GM23338 (cell line): ENCODE data around the gene DCLK2. TPM values are rescaled to one million over a fixed set of nuclear protein-coding genes. Genes with fewer than 3 reads are reported as not detected.

Experiments used
- ATAC-seq: fragments of 200-7000 bp; cut with Tn5 transposase; 3 replicates; pipeline ENCODE4 v1.9.1; 2020
- DNase-seq: peaks from one replicate; pipeline ENCODE4 v3.0.0-alpha.2; 2015; ENCODE audit warnings: low spot score
- H2AFZ ChIP-seq: fragments of 200-600 bp; sonication (generic); 2 replicates; pipeline ENCODE4 v1.8.0; 2016; ENCODE audit warnings: antibody characterized with exemption, mild to moderate bottlenecking, moderate library complexity
- H3F3A ChIP-seq: fragments of 200-600 bp; sonication (generic); replicated peaks from 2 replicates; pipeline ENCODE4 v1.8.0; 2017; ENCODE audit warnings: antibody characterized with exemption, mixed run types, low read depth
- H3K27ac ChIP-seq: fragments of 200-600 bp; sonication (generic); 2 replicates; pipeline ENCODE4 v1.6.1; 2016; ENCODE audit warnings: low read depth
- H3K27me3 ChIP-seq: fragments of 200-600 bp; sonication (generic); 2 replicates; pipeline ENCODE4 v1.8.0; 2016; ENCODE audit warnings: mild to moderate bottlenecking, mixed run types, moderate library complexity; ENCODE audit not compliant: insufficient read depth
- H3K36me3 ChIP-seq: fragments of 200-600 bp; sonication (generic); 2 replicates; pipeline ENCODE4 v1.8.0; 2016; ENCODE audit warnings: mild to moderate bottlenecking; ENCODE audit not compliant: insufficient read depth
- H3K4me1 ChIP-seq: fragments of 200-600 bp; sonication (generic); 2 replicates; pipeline ENCODE4 v1.8.0; 2016; ENCODE audit warnings: mild to moderate bottlenecking, moderate library complexity; ENCODE audit not compliant: insufficient read depth
- H3K4me2 ChIP-seq: fragments of 200-600 bp; sonication (generic); 2 replicates; pipeline ENCODE4 v1.7.1; 2017; ENCODE audit warnings: mixed run types
- H3K4me3 ChIP-seq: fragments of 200-600 bp; sonication (generic); 2 replicates; pipeline ENCODE4 v1.6.1; 2016; ENCODE audit warnings: mixed run types
- H3K79me2 ChIP-seq: fragments of 200-600 bp; sonication (generic); replicated peaks from 2 replicates; pipeline ENCODE4 v1.8.0; 2017; ENCODE audit warnings: mild to moderate bottlenecking; ENCODE audit not compliant: insufficient read depth
- H3K9me2 ChIP-seq: fragments of 200-600 bp; sonication (generic); 2 replicates; pipeline ENCODE4 v1.8.0; 2017; ENCODE audit not compliant: insufficient read depth
- H4K20me1 ChIP-seq: fragments of 200-600 bp; sonication (generic); replicated peaks from 2 replicates; pipeline ENCODE4 v1.8.0; 2017; ENCODE audit warnings: mild to moderate bottlenecking; ENCODE audit not compliant: insufficient read depth
- H3K27ac Mint-ChIP-seq: 2 replicates; pipeline ENCODE4 v1.8.0; 2020; ENCODE audit warnings: inconsistent platforms, mild to moderate bottlenecking, moderate library complexity, mixed read lengths
- H3K27me3 Mint-ChIP-seq: 3 replicates; pipeline ENCODE4 v1.8.0; 2022; ENCODE audit warnings: low read depth, mild to moderate bottlenecking, moderate library complexity, mixed read lengths, inconsistent platforms; ENCODE audit not compliant: insufficient read depth, poor library complexity
- H3K36me3 Mint-ChIP-seq: 3 replicates; pipeline ENCODE4 v1.8.0; 2021; ENCODE audit warnings: low read depth, mild to moderate bottlenecking, inconsistent platforms, moderate library complexity, mixed read lengths
- H3K4me1 Mint-ChIP-seq: 3 replicates; pipeline ENCODE4 v1.8.0; 2020; ENCODE audit warnings: mild to moderate bottlenecking, inconsistent platforms, mixed read lengths
- H3K4me3 Mint-ChIP-seq: 3 replicates; pipeline ENCODE4 v1.8.0; 2021; ENCODE audit warnings: moderate library complexity, mild to moderate bottlenecking, inconsistent platforms, mixed read lengths
- H3K9me3 Mint-ChIP-seq: 3 replicates; pipeline ENCODE4 v1.8.0; 2020; ENCODE audit warnings: moderate library complexity, mild to moderate bottlenecking, inconsistent platforms, mixed read lengths
- CREB1 ChIP-seq: fragments of 250-450 bp; sonication (Bioruptor Pico); IDR thresholded peaks from 2 replicates; pipeline ENCODE4 v1.5.0; 2020; ENCODE audit warnings: low read depth, mild to moderate bottlenecking, moderate library complexity
- EZH2 ChIP-seq: fragments of 200-600 bp; sonication (generic); IDR thresholded peaks from one replicate; pipeline ENCODE4 v1.8.0; 2017; ENCODE audit warnings: antibody characterized with exemption, mild to moderate bottlenecking, low read depth; ENCODE audit not compliant: unreplicated experiment
- NANOG ChIP-seq: IDR thresholded peaks from 2 replicates; pipeline ENCODE4 v1.6.1; 2016; ENCODE audit warnings: antibody characterized with exemption, borderline replicate concordance
- STAT1 ChIP-seq: IDR thresholded peaks from one replicate; pipeline ENCODE4 v1.6.1; 2016; ENCODE audit warnings: antibody characterized with exemption; ENCODE audit not compliant: unreplicated experiment
- ZNF331 ChIP-seq: fragments of 250-450 bp; sonication (Bioruptor Pico); IDR thresholded peaks from 2 replicates; pipeline ENCODE4 v1.5.0; 2020; ENCODE audit warnings: low read depth, mild to moderate bottlenecking, moderate library complexity
- ZNF462 ChIP-seq: fragments of 250-450 bp; sonication (Bioruptor Pico); IDR thresholded peaks from 2 replicates; pipeline ENCODE4 v1.5.0; 2020; ENCODE audit warnings: mild to moderate bottlenecking, moderate library complexity
- polyA plus RNA-seq: library from polyadenylated mRNA; unstranded; fragments of >200 nt; fragmentation: Nextera tagmentation; extraction: Ambion mirVana; gene quantifications from 2 replicates; pipeline ENCODE4 v1.2.1, GENCODE V29; 2016
- total RNA-seq: library from RNA; depleted of rRNA; stranded (reverse); fragments of >200 nt; shearing (Covaris generic); gene quantifications from 2 replicates; pipeline ENCODE4 v1.2.3, GENCODE V29; 2014
- TF ChIP-seq, protein P1 (sequence below), 2 experiments: fragments of 200-600 bp in 1 of 2; sonication (generic) in 1 of 2; conservative IDR thresholded peaks; 2 replicates each; pipeline versions ENCODE4 v1.5.1 to v1.6.1; 2016 to 2017; ENCODE audit warnings: antibody characterized with exemption in 2 of 2, low read depth in 2 of 2, mild to moderate bottlenecking in 2 of 2, moderate library complexity in 1 of 2

DCLK2 gene
- total and polyA plus RNA-seq, 2 experiments from 2014 or later, result 0.49 TPM; not detected in 1

GRCh38 chr4:150224896-150225591 is 146.8 kb downstream of the DCLK2 start:
- H2AFZ ChIP-seq, result no peak overlapping the region
- H3K4me1 ChIP-seq, result peaks cover 17% of the 10 kb centered on the region
- H3F3A ChIP-seq, result no peaks in the 10 kb centered on the region
- DNase-seq, result peak; percentile 58
- peak; percentile 97 for ATAC-seq
- H3K27ac ChIP-seq, result no peak overlapping the region
- no peaks in the 10 kb centered on the region for H4K20me1 ChIP-seq
- Mint-ChIP-seq H3K36me3 (no peaks in the 10 kb centered on the region), H3K4me1 (peaks cover 26% of the 10 kb centered on the region), H3K4me3 (no peak overlapping the region), H3K27ac (no peak overlapping the region), H3K27me3 (peaks cover 3% of the 10 kb centered on the region), H3K9me3 (no peaks in the 10 kb centered on the region; the same call in 2 of the 3 replicates)
- no peak overlapping the region for H3K4me2 ChIP-seq
- no peaks in the 10 kb centered on the region for H3K36me3 ChIP-seq
- no peaks in the 10 kb centered on the region for H3K79me2 ChIP-seq
- H3K4me3 ChIP-seq, result no peak overlapping the region
- TF ChIP-seq CREB1 (CRISPR knock-in tag) (no peak), ZNF462 (CRISPR knock-in tag) (peak; percentile 87), NANOG (no peak), ZNF331 (CRISPR knock-in tag) (no peak), EZH2 (no peak), STAT1 (no peak)
- TF ChIP-seq, protein P1, sequence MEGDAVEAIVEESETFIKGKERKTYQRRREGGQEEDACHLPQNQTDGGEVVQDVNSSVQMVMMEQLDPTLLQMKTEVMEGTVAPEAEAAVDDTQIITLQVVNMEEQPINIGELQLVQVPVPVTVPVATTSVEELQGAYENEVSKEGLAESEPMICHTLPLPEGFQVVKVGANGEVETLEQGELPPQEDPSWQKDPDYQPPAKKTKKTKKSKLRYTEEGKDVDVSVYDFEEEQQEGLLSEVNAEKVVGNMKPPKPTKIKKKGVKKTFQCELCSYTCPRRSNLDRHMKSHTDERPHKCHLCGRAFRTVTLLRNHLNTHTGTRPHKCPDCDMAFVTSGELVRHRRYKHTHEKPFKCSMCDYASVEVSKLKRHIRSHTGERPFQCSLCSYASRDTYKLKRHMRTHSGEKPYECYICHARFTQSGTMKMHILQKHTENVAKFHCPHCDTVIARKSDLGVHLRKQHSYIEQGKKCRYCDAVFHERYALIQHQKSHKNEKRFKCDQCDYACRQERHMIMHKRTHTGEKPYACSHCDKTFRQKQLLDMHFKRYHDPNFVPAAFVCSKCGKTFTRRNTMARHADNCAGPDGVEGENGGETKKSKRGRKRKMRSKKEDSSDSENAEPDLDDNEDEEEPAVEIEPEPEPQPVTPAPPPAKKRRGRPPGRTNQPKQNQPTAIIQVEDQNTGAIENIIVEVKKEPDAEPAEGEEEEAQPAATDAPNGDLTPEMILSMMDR (conservative IDR thresholded peaks at IDR 0.05; ENCODE audit: low read depth in 2 of 2), result no peak
- no peaks in the 10 kb centered on the region for H3K9me2 ChIP-seq
- H3K27me3 ChIP-seq, result no peaks in the 10 kb centered on the region
